Measurements from ENCODE around the gene ZMYND10. TPM values are rescaled to one million over a fixed set of nuclear protein-coding genes. Genes with fewer than 3 reads are reported as not detected.
A peak's percentile ranks its signal among the peaks of the same experiment; 100 is the strongest.

The ZMYND10 gene
- total RNA-seq, 3 donors from 2014 or later (not counting 1 experiment from before 2014, with no cell fraction given), result 3.0 to 6.3 (median 3.5) TPM

DNA sequence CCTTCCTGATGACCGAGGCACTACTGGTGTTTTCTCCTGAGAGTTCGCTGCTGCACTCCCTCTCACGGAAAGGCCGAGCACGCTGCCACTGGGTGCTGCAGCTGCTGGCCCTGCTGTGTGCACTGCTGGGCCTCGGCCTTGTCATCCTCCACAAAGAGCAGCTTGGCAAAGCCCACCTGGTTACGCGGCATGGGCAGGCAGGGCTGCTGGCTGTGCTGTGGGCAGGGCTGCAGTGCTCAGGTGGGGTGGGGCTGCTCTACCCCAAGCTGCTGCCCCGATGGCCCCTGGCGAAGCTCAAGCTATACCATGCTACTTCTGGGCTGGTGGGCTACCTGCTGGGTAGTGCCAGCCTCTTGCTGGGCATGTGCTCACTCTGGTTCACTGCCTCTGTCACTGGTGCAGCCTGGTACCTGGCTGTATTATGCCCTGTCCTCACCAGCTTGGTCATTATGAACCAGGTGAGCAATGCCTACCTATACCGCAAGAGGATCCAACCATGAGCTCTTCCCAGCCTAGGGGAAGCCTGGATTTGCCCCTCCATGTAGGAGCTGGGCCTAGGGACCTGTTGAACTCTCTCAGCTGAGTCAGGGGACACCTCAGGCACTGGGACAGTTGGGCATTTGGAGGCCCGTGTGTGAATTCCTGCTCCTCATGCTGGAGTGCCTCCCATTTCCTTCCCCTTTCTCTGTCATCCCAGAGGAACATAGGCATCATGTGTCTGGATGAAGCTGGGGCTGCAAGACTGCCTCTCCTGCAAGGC is 7.9 kb upstream of the ZMYND10 start:
- Histone ChIP-seq H3K27me3 (ENCODE audit: control insufficient read depth, insufficient read depth, low read length) (no peaks in the 10 kb centered on the region), H3K4me1 (ENCODE audit: control insufficient read depth, insufficient read depth, low read length) (peaks cover 64% of the 10 kb centered on the region), H3K4me3 (ENCODE audit: low read length) (no peak overlapping the region), H3K36me3 (ENCODE audit: control insufficient read depth, insufficient read depth, low read length) (peaks cover 66% of the 10 kb centered on the region), H3K9me3 (ENCODE audit: control insufficient read depth, insufficient read depth, low read length) (no peaks in the 10 kb centered on the region), H3K27ac (ENCODE audit: low read length) (no peak overlapping the region)
- TF ChIP-seq, protein P1, sequence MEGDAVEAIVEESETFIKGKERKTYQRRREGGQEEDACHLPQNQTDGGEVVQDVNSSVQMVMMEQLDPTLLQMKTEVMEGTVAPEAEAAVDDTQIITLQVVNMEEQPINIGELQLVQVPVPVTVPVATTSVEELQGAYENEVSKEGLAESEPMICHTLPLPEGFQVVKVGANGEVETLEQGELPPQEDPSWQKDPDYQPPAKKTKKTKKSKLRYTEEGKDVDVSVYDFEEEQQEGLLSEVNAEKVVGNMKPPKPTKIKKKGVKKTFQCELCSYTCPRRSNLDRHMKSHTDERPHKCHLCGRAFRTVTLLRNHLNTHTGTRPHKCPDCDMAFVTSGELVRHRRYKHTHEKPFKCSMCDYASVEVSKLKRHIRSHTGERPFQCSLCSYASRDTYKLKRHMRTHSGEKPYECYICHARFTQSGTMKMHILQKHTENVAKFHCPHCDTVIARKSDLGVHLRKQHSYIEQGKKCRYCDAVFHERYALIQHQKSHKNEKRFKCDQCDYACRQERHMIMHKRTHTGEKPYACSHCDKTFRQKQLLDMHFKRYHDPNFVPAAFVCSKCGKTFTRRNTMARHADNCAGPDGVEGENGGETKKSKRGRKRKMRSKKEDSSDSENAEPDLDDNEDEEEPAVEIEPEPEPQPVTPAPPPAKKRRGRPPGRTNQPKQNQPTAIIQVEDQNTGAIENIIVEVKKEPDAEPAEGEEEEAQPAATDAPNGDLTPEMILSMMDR (IDR thresholded peaks at IDR 0.05), result no peak
- no peak overlapping the region for H3K4me3 Mint-ChIP-seq
- H3K9me3 Mint-ChIP-seq, result no peaks in the 10 kb centered on the region
- H3K4me1 Mint-ChIP-seq, result peaks cover 43 to 71% of the 10 kb centered on the region in 2 donors
- ATAC-seq, result no peak
- WGBS (ENCODE audit: insufficient coverage), result 92% methylated on average over 12 of the region's 12 CpGs
- intact Hi-C loops (cut with micrococcal nuclease), result loop anchor here (10.0 kb wide), 1 partner anchor 1031 kb away; the partner anchor contains the start of gene MANF
- H3K36me3 Mint-ChIP-seq, result no peaks in the 10 kb centered on the region
- no peak for DNase-seq
- no peaks in the 10 kb centered on the region for H3K27me3 Mint-ChIP-seq (ENCODE audit: low read depth in 2 of 2)
- peak overlapping the region; percentile 35 to 60 for H3K27ac Mint-ChIP-seq

DNA sequence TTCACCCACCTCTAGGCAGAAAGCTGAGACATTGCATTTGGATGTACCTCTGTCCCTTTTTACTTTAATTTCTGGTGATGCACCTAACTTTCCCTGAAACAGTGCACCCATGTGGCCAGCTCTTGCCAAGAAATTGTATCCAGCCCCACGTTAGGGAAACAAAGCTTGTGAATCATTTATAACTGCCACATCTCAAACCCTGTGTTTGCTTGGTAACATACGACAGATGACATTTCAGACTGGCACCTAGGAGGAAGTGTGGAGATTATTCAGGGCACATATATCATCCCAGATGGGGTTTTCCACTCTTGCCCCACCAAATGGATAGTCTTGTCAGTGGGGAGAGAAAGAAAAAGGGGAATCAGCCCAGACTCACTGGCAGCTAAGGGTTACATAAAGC is 7.2 kb upstream of the ZMYND10 start:
- H3K4me1 Mint-ChIP-seq, result peaks cover 36 to 71% of the 10 kb centered on the region in 2 donors
- peak overlapping the region; percentile 35 to 60 for H3K27ac Mint-ChIP-seq
- H3K27me3 ChIP-seq (ENCODE audit: control insufficient read depth, insufficient read depth, low read length), result no peaks in the 10 kb centered on the region
- no peak overlapping the region for H3K4me3 ChIP-seq (ENCODE audit: low read length)
- no peaks in the 10 kb centered on the region for H3K9me3 ChIP-seq (ENCODE audit: control insufficient read depth, insufficient read depth, low read length)
- WGBS (ENCODE audit: insufficient coverage), result 72% methylated on average over 2 of the region's 2 CpGs
- TF ChIP-seq, protein P1 (IDR thresholded peaks at IDR 0.05), result no peak
- peaks cover 71% of the 10 kb centered on the region for H3K36me3 ChIP-seq (ENCODE audit: control insufficient read depth, insufficient read depth, low read length)
- no peaks in the 10 kb centered on the region for H3K27me3 Mint-ChIP-seq (ENCODE audit: low read depth in 2 of 2)
- DNase-seq, result peak in 1 of 2 donors; percentile 38
- H3K9me3 Mint-ChIP-seq, result no peaks in the 10 kb centered on the region
- no peak for ATAC-seq
- intact Hi-C loops (cut with micrococcal nuclease), result loop anchor here (10.0 kb wide), 1 partner anchor 1032 kb away; the partner anchor contains the start of gene MANF
- H3K4me3 Mint-ChIP-seq, result no peak overlapping the region
- H3K4me1 ChIP-seq (ENCODE audit: control insufficient read depth, insufficient read depth, low read length), result peaks cover 64% of the 10 kb centered on the region
- H3K27ac ChIP-seq (ENCODE audit: low read length), result no peak overlapping the region
- no peaks in the 10 kb centered on the region for H3K36me3 Mint-ChIP-seq

DNA sequence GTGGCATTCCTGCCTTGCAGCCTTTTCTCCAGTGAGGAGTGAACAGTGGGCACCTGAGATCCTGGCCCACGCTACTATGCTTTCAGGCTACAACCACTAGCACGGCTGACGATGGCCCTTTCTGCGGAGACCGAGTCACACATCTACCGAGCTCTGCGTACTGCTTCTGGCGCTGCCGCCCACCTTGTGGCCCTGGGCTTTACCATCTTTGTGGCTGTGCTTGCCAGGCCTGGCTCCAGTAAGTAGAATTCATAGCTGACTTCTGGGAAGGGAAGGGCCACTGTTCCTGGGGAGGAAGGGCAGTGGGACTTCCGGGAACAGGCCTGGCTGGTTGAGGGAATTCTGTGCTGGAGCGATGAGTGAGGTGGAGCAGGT is 5.8 kb upstream of the ZMYND10 start:
- no peaks in the 10 kb centered on the region for H3K36me3 Mint-ChIP-seq
- Histone ChIP-seq H3K27me3 (ENCODE audit: control insufficient read depth, insufficient read depth, low read length) (no peaks in the 10 kb centered on the region), H3K4me1 (ENCODE audit: control insufficient read depth, insufficient read depth, low read length) (peaks cover 64% of the 10 kb centered on the region), H3K4me3 (ENCODE audit: low read length) (peak overlapping the region; percentile 86), H3K27ac (ENCODE audit: low read length) (peak overlapping the region; percentile 90), H3K36me3 (ENCODE audit: control insufficient read depth, insufficient read depth, low read length) (peaks cover 64% of the 10 kb centered on the region), H3K9me3 (ENCODE audit: control insufficient read depth, insufficient read depth, low read length) (no peaks in the 10 kb centered on the region)
- DNase-seq, result no peak
- no peak for ATAC-seq
- no peaks in the 10 kb centered on the region for H3K27me3 Mint-ChIP-seq (ENCODE audit: low read depth in 2 of 2)
- intact Hi-C loops (cut with micrococcal nuclease), result loop anchor here (1.0 to 10.0 kb wide), 2 partner anchors 8 to 1033 kb away; partner anchors contain the start of genes MANF and TMEM115
- H3K4me3 Mint-ChIP-seq, result peak overlapping the region; percentile 96
- no peaks in the 10 kb centered on the region for H3K9me3 Mint-ChIP-seq
- peak overlapping the region; percentile 96 to 98 for H3K27ac Mint-ChIP-seq
- 75% methylated on average over 11 of the region's 11 CpGs for WGBS (ENCODE audit: insufficient coverage)
- TF ChIP-seq, protein P1 (IDR thresholded peaks at IDR 0.05), result no peak
- peaks cover 32 to 67% of the 10 kb centered on the region in 2 donors for H3K4me1 Mint-ChIP-seq

All from natural killer cell (primary cell).